Esophagus muscularis mucosa (tissue), 4 donors: Measurements from ENCODE around the gene TIMP2. TPM values are rescaled to one million over a fixed set of nuclear protein-coding genes. Genes with fewer than 3 reads are reported as not detected.
"Not testable (repeated sequence)": the region's sequence is repeated elsewhere in the genome, so short reads cannot be mapped to it uniquely, and the experiment has no call there.

Experiments
- DNase-seq: peaks from one replicate; pipeline ENCODE4 v3.0.0-alpha.2; 2017; ENCODE audit errors: extremely low spot score
- H3K27ac ChIP-seq, 4 donors: fragments of 200-600 bp; sonication (generic); replicated peaks in 1 of 4; 1 replicate in 3 of 4; 2 replicates in 1 of 4; pipeline ENCODE4 v1.5.1; 2016 to 2019; ENCODE audit warnings: mild to moderate bottlenecking in 1 of 4
- H3K27me3 ChIP-seq, 4 donors: fragments of 200-600 bp; sonication (generic); one replicate each; pipeline versions ENCODE4 v1.5.1 to v1.6.0; 2016 to 2019
- H3K36me3 ChIP-seq, 4 donors: fragments of 200-600 bp; sonication (generic); one replicate each; pipeline ENCODE4 v1.5.1; 2016 to 2019
- H3K4me1 ChIP-seq, 4 donors: fragments of 200-600 bp; sonication (generic); one replicate each; pipeline ENCODE4 v1.5.1; 2016 to 2019
- H3K4me3 ChIP-seq, 4 donors: fragments of 200-600 bp; sonication (generic); 1 replicate in 2 of 4; 2 replicates in 2 of 4; pipeline ENCODE4 v1.5.1; 2016 to 2019; ENCODE audit warnings: mild to moderate bottlenecking in 4 of 4, moderate library complexity in 1 of 4
- H3K9me3 ChIP-seq, 4 donors: fragments of 200-600 bp; sonication (generic); 1 replicate in 3 of 4; 2 replicates in 1 of 4; pipeline ENCODE4 v1.5.1; 2016 to 2019
- CTCF ChIP-seq, 3 experiments: fragments of 200-600 bp in 2 of 3; fragments of 450-650 bp in 1 of 3; sonication (generic) in 2 of 3; IDR thresholded peaks; one replicate each; pipeline ENCODE4 v1.5.1; 2017 to 2019; ENCODE audit warnings: antibody characterized with exemption in 3 of 3, mild to moderate bottlenecking in 2 of 3, moderate library complexity in 1 of 3
- EP300 ChIP-seq: sonication (generic); formaldehyde crosslinking; IDR thresholded peaks from one replicate; pipeline ENCODE4 v1.6.1; 2017; ENCODE audit warnings: antibody characterized with exemption
- POLR2A ChIP-seq: fragments of 450-650 bp; IDR thresholded peaks from one replicate; pipeline ENCODE4 v1.6.1; 2017; ENCODE audit warnings: antibody characterized with exemption, moderate library complexity, mild to moderate bottlenecking, low read depth
- POLR2AphosphoS5 ChIP-seq, 2 donors: sonication (generic); formaldehyde crosslinking; IDR thresholded peaks; one replicate each; pipeline ENCODE4 v1.6.1; 2017; ENCODE audit warnings: antibody characterized with exemption in 2 of 2
- WGBS: methylation state at CpG from one replicate; pipeline ENCODE4 v1.1.5; 2018; 5-methylcytosine and 5-hydroxymethylcytosine counted together
- intact Hi-C: fragments of 100-400 bp; cut with DNase I; formaldehyde crosslinking; loops from one replicate; pipeline ENCODE4 v1.15.1; 2023
- total RNA-seq, 4 donors: library from RNA; depleted of rRNA; stranded (reverse); fragments of >200 nt; gene quantifications; one replicate each; pipeline versions ENCODE4 v1.1.0 to v1.2.1, GENCODE V29; 2016

The TIMP2 gene
- total RNA-seq, 4 donors from 2014 or later, result 177 to 315 (median 229) TPM

- intact Hi-C loops, result no loop called here
- Histone ChIP-seq H3K4me3 (no peak overlapping the region), H3K27me3 (no peaks in the 10 kb centered on the region), H3K9me3 (no peaks in the 10 kb centered on the region), H3K36me3 (peaks cover 0 to 10% (median 0%) of the 10 kb centered on the region in 4 donors), H3K27ac (peak overlapping the region; percentile 31 to 44 (median 36)), H3K4me1 (peaks cover 62 to 100% (median 92%) of the 10 kb centered on the region in 4 donors)
- WGBS, result 61% methylated on average over 20 of the region's 21 CpGs
- DNase-seq, result no peak
- TF ChIP-seq EP300 (no peak), POLR2AphosphoS5 (IDR thresholded peaks at IDR 0.05) (no peak), POLR2A (no peak), CTCF (IDR thresholded peaks at IDR 0.05) (no peak)
These were observed 33.7 kb downstream of the TIMP2 start for GRCh38 chr17:78891406-78892061.

- Histone ChIP-seq H3K27me3 (no peaks in the 10 kb centered on the region), H3K4me1 (peaks cover 62 to 100% (median 92%) of the 10 kb centered on the region in 4 donors), H3K9me3 (no peaks in the 10 kb centered on the region), H3K27ac (peak overlapping the region in 3 of 4 donors; percentile 31 to 44 (median 38)), H3K36me3 (peaks cover 0 to 10% (median 0%) of the 10 kb centered on the region in 4 donors), H3K4me3 (no peak overlapping the region)
- WGBS, result 54% methylated on average over 16 of the region's 16 CpGs
- TF ChIP-seq EP300 (no peak), POLR2AphosphoS5 (IDR thresholded peaks at IDR 0.05) (peak in 1 of 2 donors; percentile 15)
- no peak for DNase-seq
- intact Hi-C loops, result no loop called here
These were observed 34.7 kb downstream of the TIMP2 start for GRCh38 chr17:78890498-78890897.

GRCh38 chr17:78890096-78890495, 35.1 kb downstream of the TIMP2 start:
- DNase-seq, result not testable (repeated sequence)
- H3K4me1 ChIP-seq, result peaks cover 62 to 100% (median 92%) of the 10 kb centered on the region in 4 donors
- WGBS, result 88% methylated on average over 11 of the region's 11 CpGs

DNA sequence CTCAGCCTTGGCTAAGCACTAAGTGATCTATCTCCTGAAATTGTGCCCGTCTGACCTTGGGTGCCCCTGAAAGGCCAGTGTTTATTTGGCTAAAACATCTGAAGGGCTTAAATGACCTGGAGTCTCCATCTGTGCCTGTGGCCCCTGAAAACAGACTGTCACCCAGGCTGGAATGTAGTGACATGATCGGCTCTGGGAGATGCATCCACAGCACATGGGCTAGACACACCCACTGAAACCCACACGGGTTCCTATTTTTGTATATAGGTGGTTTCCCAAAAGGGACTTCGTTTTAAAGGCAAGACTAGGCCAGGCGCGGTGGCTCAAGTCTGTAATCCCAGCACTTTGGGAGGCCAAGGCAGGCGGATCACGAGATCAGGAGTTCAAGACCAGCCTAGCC, 35.7 kb downstream of the TIMP2 start:
- DNase-seq, result no peak
- no peaks in the 10 kb centered on the region for H3K9me3 ChIP-seq
- H3K27me3 ChIP-seq, result no peaks in the 10 kb centered on the region
- peaks cover 63 to 100% (median 92%) of the 10 kb centered on the region in 4 donors for H3K4me1 ChIP-seq
- WGBS, result 52% methylated on average over 8 of the region's 8 CpGs
- intact Hi-C loops, result no loop called here
- H3K27ac ChIP-seq, result peak overlapping the region; percentile 14 to 45 (median 38)
- no peak for TF ChIP-seq POLR2A
- no peak for TF ChIP-seq CTCF (IDR thresholded peaks at IDR 0.05)
- TF ChIP-seq EP300, result no peak
- no peak for TF ChIP-seq POLR2AphosphoS5 (IDR thresholded peaks at IDR 0.05)
- H3K4me3 ChIP-seq, result no peak overlapping the region
- peaks cover 0 to 10% (median 0%) of the 10 kb centered on the region in 4 donors for H3K36me3 ChIP-seq

More at GRCh38 chr17:78890096-78890495, 35.1 kb downstream of the TIMP2 start:
- H3K9me3 ChIP-seq, H3K27me3 ChIP-seq, H3K4me3 ChIP-seq, intact Hi-C loops: not testable (repeated sequence)
- Histone ChIP-seq H3K27ac (peak overlapping the region in 3 of 4 donors; percentile 31 to 45 (median 44)), H3K36me3 (peaks cover 0 to 10% (median 0%) of the 10 kb centered on the region in 4 donors)

DNA sequence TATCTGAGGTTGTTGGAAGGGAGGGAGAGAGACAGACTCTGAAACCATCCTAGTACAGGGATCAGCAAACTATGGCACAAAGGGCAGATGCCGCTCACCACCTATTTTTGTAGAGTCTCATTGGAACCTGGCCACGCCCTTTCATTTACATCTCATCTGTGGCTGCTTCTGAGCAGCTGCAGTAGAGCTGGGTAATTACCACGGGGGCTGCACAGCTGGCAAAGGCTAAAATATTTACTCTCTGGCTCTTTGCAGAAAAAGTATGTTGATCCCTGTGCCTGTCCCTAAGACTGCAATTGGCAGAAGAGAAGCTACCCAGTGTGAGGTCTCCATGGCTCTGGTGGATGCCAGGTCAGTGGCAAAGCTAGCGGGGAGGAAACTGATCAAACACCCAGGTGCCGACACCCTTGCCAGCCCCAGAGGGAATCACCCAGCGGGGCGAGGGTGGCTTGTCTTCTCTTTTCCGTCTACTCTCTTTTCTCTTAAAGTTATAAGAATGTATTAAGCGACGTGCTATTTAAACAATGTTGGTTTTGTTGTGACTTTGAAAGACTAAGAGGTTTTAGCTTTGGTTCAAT, 36.2 kb downstream of the TIMP2 start:
- intact Hi-C loops, result no loop called here
- peaks cover 0 to 10% (median 0%) of the 10 kb centered on the region in 4 donors for H3K36me3 ChIP-seq
- WGBS, result 67% methylated on average over 10 of the region's 10 CpGs
- no peaks in the 10 kb centered on the region for H3K27me3 ChIP-seq
- H3K4me1 ChIP-seq, result peaks cover 64 to 100% (median 92%) of the 10 kb centered on the region in 4 donors
- no peak overlapping the region for H3K4me3 ChIP-seq
- no peaks in the 10 kb centered on the region for H3K9me3 ChIP-seq
- H3K27ac ChIP-seq, result peak overlapping the region; percentile 14 to 45 (median 38)
- DNase-seq, result no peak
- TF ChIP-seq POLR2A, result no peak
- TF ChIP-seq CTCF (IDR thresholded peaks at IDR 0.05), result no peak
- no peak for TF ChIP-seq EP300
- no peak for TF ChIP-seq POLR2AphosphoS5 (IDR thresholded peaks at IDR 0.05)
